Fibroblast of peridontal ligament (primary cell): ENCODE results near the gene SH2D6.
A peak's percentile ranks its signal among the peaks of the same experiment; 100 is the strongest.

ENCODE experiments used
- DNase-seq: peaks from one replicate; pipeline ENCODE4 v3.0.0-alpha.2; 2010; ENCODE audit errors: extremely low read depth

The SH2D6 gene

DNA sequence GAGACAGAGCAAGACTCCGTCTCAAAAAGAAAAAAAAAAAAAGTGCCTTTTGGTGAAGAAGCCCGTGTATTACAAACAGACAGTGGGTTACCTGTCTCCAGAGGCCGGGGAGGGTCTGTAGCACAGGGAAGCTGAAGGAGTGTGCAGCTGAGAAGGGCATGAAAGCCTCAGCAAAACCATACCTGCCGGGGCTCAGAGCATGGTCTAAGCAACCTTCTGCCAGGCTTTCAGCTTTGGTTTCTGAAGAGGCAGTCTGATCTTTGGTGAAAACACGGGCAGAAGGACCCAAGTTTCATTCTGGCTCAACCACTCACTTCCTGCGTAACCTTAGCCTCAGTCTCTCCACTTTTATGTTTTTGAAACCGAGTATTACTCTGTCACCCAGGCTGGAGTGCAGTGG, 21.5 kb downstream of the SH2D6 start:
- no peak for DNase-seq

DNA sequence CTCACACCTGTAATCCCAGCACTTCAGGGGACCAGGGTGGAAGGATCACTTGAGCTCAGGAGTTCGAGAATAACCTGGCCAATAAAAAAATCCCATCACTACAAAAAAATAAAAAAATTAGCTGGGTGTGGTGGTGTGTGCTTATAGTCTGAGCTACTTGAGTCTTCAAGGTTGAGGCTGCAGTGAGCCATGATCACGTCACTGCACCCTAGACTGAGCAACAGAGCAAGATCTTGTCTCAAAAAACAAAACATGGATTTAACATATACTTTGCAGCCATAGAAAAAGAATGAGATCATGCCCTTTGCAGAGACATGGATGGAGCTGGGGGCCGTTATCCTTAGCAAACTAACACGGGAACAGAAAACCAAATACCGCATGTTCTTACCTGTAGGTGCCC, 22.2 kb downstream of the SH2D6 start:
- no peak for DNase-seq

DNA sequence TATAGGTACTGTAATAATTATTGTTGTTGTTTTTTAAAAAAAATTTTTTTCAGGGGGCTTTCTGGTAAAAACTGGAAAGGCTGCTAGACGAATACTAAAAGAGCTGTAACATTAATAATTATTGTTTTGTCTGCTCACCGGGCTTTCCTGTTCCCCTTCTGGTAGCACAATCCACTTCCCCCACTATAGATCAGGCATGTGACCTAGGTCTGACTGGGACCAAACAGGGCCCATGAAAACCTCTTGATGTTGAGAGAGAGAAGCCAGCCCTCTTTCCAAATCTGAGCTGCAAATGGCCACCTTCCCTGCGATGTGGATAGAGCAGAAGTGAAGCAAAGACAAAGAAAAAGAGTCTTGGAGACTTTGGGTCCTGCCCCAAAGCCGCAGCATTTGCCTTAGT, 23.4 kb downstream of the SH2D6 start:
- DNase-seq: no peak

DNA sequence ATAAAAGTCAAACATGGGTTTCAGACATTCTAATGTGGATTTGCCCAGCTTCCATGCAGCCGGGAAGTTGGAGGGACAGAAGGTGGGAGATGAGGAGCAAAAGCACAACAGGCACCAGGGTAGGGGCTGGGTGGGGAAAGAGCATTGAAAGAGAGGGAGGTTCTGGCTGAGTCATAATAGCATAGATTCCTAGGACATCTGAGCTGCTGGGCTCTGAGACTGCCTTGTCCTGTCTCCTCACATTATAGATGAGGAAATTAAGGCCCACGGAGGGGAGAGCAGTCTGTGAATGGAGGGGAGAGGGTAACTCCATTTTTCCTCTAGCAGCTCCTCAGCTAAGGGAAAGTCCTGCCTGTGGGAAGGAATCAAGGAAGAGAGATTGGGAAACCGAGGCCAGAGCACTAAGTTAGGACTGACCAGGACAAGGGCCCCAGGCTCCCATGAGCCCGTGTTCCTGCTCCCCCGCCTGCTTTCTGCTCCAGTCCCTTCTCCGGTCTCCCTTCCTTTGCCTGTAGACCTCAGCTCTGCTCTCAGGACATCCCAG, 26.2 kb downstream of the SH2D6 start:
- DNase-seq: peak; percentile 49

DNA sequence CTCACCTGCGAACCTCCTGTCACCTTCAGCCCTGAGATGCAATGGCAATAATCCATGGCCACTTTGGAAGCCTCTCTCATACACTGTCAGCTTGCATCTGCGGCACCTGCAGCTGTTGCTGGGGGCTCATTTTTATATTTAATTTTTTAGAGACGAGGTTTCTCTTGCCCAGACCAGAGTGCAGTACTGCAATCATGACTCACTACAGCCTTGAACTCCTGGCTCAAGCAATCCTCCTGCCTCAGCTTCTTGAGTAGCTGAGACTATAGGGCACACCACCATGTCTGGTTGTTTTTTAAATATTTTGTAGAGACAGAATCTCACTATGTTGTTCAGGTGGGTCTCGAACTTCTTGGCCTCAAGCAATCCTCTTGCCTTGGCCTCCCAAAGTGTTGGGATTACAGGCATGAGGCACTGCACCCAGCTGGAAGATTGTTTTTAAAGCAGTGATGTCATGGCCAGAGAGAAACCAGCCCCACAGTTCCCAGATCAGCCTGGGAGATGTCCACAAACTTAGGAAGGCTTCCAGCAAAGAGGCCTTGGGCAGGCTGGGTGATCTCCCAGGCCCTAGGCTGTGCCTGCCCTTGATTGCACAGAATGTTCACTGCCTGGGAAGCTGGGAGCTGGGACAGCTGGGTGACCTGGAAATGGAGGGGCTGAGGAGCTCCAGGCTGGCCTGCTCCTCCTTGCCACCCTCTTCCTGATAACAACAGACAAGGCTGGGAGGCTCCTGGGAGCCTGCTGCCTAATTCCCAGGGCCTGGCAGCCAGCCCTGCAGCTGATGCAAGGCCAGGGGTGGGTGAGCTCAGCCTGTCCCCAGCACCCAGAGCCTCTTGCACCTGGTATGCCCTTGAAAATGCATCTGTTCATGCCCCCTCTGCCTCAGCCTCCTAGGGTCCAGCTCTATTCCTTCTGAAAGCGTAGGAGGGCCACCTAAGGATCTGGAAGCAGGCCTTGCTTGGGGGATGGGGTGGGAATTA, 27.1 kb downstream of the SH2D6 start:
- DNase-seq: peak; percentile 92

DNA sequence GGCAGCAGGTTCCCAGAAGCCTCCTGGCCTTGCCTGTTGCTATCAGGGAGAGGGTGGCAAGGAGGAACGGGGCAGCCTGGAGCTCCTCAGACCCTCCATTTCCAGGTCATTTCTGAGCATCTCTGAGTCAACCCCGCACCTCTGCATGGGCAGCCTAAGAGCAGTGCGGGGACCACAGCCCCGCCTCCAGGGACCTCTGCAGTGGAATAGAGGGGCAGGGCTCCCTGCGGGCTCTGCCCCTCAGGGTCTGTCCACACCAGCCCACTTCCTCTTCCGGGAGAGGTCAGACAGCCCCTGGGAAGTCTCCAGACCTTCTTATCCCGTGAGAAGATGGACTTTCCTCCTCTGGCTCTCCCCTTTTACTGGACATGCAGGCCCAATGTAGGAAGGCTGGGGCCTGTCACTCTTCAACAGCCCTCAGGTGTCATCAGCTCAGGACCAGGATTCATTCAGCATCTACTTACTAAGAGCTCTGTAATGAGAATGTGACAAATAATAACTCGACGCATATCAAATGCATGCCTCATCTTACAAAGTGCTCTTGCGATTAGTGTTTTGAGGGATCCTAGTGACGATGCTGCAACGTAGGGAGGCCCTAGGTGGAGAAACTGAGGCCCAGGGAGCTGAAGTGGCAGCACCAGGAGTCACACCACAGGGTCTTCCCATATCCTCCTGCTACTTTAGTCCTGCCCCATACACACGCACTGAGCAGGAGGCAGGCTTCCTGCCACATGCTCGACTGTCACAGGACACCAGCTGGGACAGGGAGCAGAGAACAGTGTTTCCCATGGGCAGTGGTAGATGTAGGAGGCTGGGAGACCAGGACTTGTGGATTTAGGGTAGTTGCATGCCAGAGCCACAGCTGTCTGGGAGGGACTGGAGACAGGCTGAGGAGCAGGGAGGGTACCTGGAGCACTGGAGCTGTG, 28.0 kb downstream of the SH2D6 start:
- no peak for DNase-seq

DNA sequence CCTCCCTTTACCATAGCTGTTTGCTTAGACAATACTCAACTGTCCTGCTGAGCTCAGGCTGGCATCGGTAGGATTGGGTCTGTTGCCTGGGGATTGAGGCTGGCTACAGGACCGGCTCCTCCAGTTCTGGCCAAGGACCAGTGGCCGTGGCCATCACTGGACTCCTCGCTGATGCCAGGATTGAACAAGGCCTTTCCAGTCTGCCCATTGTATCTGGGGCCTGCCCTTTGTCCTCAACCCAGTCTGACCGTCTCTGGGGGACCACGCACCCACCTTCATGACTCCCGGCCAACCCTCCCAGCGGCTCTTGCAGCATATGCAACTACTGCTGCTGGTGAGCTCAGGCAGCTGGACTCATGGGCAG, 28.7 kb downstream of the SH2D6 start:
- DNase-seq: no peak

DNA sequence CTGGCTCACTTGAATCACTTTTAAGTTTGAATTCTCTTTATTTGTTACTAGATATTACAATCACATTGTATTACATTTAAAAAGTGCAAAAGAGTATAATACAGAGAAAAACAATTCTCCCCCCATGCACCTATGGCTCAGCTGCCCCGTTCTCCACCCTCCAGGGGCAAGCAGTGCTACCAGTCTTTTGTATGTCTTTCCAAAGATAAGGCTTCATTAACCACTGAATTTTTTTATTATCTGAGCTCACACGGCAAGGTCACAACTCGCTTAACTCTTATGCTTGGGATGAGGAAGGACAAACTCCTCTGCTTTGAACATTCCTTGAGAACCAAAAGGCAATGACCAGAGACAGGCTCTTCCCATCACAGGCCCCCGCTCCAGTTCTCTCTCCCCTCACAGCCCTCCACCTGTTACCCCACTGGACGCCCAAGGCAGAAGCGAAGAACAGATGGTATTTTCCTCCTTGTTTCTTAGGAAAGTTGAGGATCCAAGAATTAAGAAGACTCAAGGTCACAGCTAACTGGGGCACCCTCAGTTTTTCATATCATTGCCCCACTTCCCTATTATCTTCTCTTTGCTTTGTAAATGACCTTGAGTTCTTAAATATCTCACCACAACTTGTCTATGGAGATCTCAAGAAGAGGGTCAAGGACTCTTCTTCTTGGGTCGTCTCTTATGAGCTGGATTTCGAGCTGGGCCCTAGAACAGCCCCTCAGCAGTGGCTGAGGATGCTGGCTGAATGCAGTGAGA, 30.1 kb downstream of the SH2D6 start:
- DNase-seq: no peak

DNA sequence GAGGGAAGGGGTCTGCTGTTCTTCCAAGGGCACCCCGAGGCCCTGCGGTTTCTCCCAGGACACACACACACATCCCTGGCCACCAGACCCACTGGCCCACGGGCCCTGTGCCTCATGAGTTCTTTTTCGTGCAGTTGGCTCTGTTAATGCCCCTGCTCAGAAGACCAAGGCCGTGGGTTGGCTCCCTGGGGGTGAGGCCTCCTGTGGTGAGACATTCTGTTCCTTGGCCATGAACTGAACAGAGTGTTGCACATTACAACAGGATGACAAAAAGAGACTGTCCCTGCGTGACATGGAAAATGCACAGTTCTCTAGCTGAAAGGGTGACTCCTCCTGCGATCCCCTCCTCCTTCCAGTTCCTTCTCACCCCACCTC, 30.7 kb downstream of the SH2D6 start:
- DNase-seq: no peak

DNA sequence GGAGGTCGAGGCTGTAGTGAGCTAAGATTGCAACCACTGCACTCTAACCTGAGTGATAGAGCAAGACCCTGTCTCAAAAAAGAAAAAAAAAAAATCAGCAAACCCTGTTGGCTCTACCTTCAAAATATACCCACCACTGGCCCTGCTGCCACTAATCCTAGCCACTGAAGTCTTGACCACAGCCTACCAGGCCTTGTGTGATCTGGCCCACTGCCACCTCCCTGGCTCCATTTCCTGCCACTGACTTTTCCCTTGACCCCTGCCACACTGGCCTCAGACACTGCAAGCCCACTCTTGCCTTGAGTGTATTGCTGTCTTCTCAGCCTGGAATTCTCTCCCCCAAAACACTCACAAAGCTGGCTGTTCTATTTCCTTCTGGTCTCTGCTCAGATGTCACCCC, 33.7 kb downstream of the SH2D6 start:
- no peak for DNase-seq

DNA sequence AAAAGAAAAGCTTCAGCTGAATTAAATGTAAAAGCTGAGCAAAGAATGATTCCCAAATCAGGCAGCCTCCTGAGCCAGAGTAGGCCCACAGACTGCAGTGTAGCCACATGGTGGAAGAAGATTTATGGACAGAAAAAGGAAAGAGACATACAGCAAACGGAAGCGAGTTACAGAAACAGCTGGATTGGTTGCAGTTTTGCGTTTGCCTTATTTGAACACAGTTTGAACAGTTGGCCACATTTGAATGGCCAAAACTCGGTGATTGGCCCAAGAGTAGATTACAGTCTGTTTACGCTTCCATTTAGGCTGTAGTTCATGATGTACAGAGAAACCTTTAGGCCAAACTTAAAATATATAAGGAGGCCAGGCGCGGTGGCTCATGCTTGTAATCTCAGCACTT, 35.1 kb downstream of the SH2D6 start:
- DNase-seq: no peak

DNA sequence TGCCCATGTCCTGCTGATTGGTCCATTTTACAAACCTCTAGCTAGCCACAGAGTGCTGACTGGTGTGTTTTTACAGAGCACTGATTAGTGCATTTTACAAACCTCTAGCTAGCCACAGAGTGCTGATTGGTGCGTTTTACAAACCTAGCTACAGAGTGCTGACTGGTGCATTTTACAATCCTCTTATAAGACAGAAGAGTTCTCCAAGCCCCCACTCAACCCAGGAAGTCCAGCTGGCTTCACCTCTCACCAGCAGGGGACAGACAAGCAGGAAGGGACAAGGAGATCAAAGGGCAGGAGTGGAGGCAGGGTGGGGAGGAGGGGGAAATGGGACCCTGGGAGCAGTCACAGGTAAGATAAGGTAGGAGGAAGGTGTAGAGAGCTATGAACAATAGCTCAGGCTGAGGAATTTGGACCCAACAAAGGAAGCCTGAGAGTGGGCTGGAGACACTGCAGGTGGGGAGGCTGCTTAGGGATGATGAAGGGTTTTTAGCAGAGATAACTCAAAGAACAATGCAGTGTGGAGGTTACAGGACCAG, 37.1 kb downstream of the SH2D6 start:
- DNase-seq: no peak

DNA sequence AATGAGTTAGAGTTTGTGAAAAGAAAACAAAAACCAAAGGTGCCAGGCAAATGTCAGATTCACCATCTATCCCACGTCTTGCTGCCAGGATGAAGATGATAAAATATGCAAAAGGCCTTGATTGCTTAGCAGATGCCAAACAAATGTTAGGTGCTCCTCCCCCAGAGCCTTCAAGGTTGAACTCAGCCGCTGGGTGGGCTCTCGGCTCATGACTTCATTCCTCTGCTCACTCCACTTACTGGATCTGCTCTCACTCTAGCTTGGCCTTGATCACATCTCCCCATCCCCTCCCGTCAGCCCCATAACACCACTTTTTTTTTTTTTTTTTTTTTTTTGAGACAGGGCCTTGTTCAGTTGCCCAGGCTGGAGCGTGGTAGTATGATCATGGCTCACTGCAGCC, 38.5 kb downstream of the SH2D6 start:
- no peak for DNase-seq

DNA sequence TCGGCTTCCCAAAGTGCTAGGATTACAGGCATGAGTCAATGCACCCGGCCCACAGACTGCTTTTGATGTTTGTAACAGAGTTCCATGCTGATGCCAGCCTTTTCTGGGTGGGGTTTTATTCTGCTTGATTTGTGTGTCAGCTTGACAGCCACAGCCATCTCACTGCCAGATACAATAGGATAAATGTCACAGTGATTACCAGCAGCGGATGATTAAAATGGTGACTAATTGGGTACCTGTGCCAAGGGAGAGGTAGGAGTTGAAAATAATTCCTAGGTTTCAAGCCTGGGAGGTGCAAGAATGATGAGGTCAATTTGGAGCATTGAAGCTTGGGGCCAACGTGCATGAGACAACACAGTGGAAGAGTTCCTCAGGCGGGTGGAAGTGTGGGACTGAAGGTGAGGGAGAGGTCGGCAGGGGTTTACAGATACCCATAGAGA, 39.4 kb downstream of the SH2D6 start:
- no peak for DNase-seq

DNA sequence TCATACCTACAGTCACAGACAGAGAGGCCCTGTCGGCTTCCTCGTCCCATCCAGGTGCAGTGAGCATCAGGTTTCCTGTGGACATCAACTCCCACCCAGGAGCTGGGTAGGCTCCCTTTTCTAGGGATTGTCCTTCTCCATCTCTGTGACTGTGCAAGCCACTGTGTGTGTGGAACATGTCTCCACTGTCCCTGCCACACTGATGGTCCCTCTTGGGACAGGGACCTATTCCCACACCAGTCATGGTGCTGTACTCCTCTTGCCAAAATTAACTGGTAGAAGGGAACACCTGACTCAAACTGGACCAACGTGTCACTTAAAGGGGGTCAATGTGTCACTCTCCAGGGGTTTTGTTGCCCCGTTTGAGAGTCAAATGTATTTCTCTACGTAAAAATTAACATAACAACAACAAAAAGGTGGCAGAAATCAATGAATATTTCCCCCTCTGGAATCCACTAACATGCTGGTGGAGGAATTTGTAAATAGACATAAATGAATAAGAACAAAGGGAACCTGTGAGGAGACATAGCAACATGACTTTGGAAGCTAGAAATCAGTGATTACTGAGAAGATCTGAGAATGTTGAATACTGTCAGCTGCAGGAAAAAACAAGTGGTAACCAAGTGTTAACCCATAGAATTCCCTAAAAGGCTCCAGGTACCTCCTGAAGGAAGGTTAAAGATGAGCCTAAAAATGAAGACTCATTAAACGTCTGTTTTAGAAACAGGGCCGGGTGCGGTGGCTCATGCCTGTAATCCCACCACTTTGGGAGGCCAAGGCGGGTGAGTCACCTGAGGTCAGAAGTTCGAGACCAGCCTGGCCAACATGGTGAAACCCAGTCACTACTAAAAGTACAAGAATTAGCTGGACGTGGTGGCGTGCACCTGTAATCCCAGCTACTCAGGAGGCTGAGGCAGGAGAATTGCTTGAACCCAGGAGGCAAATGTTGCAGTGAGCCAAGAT, 40.4 kb downstream of the SH2D6 start:
- no peak for DNase-seq

DNA sequence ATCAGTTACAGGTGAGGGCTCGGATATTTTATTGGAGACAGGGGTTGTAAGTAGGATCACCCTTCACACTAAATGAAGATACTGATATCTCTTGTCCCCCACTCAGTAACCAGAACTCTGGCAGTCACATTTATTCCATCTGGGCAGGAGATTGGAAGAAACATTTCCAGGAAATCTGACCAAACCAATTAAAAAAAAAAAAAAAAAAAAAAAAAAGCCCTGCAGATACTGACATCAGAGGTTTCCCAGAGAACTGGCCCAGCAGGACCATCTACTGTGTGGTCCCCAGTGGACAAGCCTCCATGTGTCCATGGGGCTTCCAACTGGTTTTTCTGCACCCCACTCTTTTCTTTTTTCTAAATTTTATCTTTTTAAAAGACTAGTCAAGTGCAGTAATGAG, 41.3 kb downstream of the SH2D6 start:
- peak; percentile 55 for DNase-seq

DNA sequence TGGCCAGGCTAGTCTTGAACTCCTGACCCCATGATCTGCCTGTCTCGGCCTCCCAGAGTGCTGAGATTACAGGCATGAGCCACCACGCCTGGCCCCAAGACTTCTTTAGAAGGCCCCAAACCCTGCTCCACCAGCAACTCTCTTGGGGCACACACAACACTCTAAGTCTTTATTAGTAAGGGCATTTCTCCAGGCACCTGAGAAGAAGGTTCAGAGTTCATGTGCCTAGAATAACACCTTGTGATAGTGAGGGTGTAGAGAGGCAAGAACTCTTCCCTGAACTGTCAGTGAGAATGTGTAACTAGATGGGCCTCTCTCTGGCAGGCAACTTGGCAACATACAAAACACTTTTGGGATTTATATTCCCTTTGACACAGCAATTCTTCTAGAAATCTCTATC, 43.8 kb downstream of the SH2D6 start:
- DNase-seq: peak; percentile 14

DNA sequence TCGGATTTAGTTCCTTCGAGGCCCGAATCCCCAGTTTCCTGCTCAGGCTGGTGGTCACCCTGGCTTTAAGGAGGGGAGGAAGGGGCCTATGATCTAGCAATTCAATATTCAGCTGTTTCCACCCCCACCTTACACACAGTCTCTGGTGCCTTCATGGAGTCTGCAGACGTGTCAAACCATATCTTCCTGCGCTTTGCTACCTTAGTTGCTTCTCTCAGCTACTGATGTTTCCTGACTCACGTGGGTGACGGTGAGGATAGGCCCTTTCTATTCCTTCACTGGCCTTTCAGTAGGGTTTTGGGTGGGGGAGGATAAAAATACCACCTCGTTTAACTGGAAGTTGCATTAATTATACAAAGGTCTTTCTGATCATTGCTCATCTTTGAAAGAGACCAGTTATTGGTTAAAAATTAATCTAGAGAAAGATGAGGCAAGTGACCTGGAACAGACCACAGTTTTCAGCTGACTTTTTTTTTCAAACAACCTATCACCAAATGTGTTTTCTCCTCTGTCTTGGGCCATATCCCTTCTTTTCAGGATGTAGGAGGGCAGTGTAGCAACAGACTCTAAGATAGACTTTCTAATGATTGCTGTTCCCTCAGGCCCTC, 49.7 kb downstream of the SH2D6 start:
- DNase-seq: no peak

DNA sequence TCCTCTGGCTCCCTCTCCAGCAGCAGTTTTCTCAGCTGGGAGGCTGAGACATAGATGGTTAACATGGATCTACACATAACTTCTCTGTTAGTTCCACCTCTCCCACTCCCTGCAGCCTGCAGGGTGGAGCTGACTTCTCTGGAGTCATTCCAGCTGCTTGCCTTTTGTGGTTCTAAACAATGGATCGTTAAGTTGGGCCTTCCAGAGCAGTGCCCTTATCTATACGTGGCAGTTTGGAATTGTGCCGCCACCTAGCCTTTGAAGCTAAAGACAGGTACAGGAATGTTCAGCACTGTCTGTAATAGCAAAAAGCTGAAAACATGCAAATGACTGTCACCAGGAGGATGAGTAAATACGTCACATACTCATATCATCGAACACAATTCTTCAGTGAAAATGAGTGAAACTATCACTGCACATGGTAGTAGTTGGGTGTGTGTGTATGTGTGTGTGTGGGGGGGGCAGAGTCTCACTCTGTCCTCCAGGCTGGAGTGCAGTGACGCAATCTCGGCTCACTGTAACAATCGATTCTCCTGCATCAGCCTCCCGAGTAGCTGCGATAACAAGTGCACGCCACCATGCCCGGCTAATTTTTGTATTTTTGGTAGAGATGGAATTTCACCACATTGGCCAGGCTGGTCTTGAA, 50.3 kb downstream of the SH2D6 start:
- peak; percentile 70 for DNase-seq
